ENCODE measurements around the gene NTHL1.
A peak's percentile ranks its signal among the peaks of the same experiment; 100 is the strongest.

NTHL1 gene

GRCh38 chr16:1999866-2000514, 47.6 kb downstream of the NTHL1 start:
- no peak for DNase-seq (ENCODE audit: low read depth in 2 of 2)
- no peak for TF ChIP-seq CTCF (IDR thresholded peaks at IDR 0.05; ENCODE audit: low read depth, low read length)
- H3K4me3 ChIP-seq (replicated peaks in 1 of 2; ENCODE audit: low read depth in 2 of 2, low read length in 2 of 2): no peak overlapping the region

- no peak for TF ChIP-seq CTCF (IDR thresholded peaks at IDR 0.05; ENCODE audit: low read depth, low read length)
- no peak for DNase-seq (ENCODE audit: low read depth in 2 of 2)
- H3K4me3 ChIP-seq (replicated peaks in 1 of 2; ENCODE audit: low read depth in 2 of 2, low read length in 2 of 2): no peak overlapping the region
These were observed 48.5 kb downstream of the NTHL1 start for GRCh38 chr16:1998852-1999801.

- no peak for DNase-seq (ENCODE audit: low read depth in 2 of 2)
- H3K4me3 ChIP-seq (replicated peaks in 1 of 2; ENCODE audit: low read depth in 2 of 2, low read length in 2 of 2): no peak overlapping the region
- TF ChIP-seq CTCF (IDR thresholded peaks at IDR 0.05; ENCODE audit: low read depth, low read length): no peak
These were observed 49.2 kb downstream of the NTHL1 start for GRCh38 chr16:1998360-1998835.

GRCh38 chr16:1997494-1998359, 49.9 kb downstream of the NTHL1 start:
- H3K4me3 ChIP-seq (replicated peaks in 1 of 2; ENCODE audit: low read depth in 2 of 2, low read length in 2 of 2): no peak overlapping the region
- DNase-seq (ENCODE audit: low read depth in 2 of 2): peak; percentile 40 to 45
- no peak for TF ChIP-seq CTCF (IDR thresholded peaks at IDR 0.05; ENCODE audit: low read depth, low read length)

- peak in 1 of 2 donors; percentile 59 for DNase-seq (ENCODE audit: low read depth in 2 of 2)
- no peak overlapping the region for H3K4me3 ChIP-seq (replicated peaks in 1 of 2; ENCODE audit: low read depth in 2 of 2, low read length in 2 of 2)
- TF ChIP-seq CTCF (IDR thresholded peaks at IDR 0.05; ENCODE audit: low read depth, low read length): no peak
These were observed 53.9 kb downstream of the NTHL1 start for GRCh38 chr16:1993731-1994131.

- no peak overlapping the region for H3K4me3 ChIP-seq (replicated peaks in 1 of 2; ENCODE audit: low read depth in 2 of 2, low read length in 2 of 2)
- no peak for DNase-seq (ENCODE audit: low read depth in 2 of 2)
- TF ChIP-seq CTCF (IDR thresholded peaks at IDR 0.05; ENCODE audit: low read depth, low read length): no peak
These were observed 54.8 kb downstream of the NTHL1 start for GRCh38 chr16:1992704-1993317.

Data from cardiac fibroblast (primary cell).